Keratinocyte (primary cell): ENCODE data around the gene SCN9A. TPM values are rescaled to one million over a fixed set of nuclear protein-coding genes. Genes with fewer than 3 reads are reported as not detected.

Source experiments
- DNase-seq: peaks from one replicate; pipeline ENCODE4 v3.0.0-alpha.2; 2011; ENCODE audit warnings: low read depth, missing footprints, low spot score
- FAIRE-seq: peaks from 2 replicates; lab custom pipeline; 2011; peaks lifted over from hg19 to GRCh38; lab: Jason Lieb, UNC
- H2AFZ ChIP-seq: 2 replicates; pipeline ENCODE4 v1.6.0; 2012; ENCODE audit warnings: low read length, control low read depth, inconsistent platforms; ENCODE audit not compliant: control insufficient read depth
- H3K27ac ChIP-seq: 2 replicates; pipeline ENCODE4 v1.5.1; 2011; ENCODE audit warnings: low read length; ENCODE audit not compliant: control insufficient read depth, insufficient read depth
- H3K27me3 ChIP-seq: 3 replicates; pipeline ENCODE4 v1.6.0; 2011; ENCODE audit warnings: low read length; ENCODE audit not compliant: control insufficient read depth, insufficient read depth; ENCODE audit errors: extremely low read depth
- H3K36me3 ChIP-seq, 2 experiments: 2 replicates in 1 of 2; 3 replicates in 1 of 2; pipeline ENCODE4 v1.5.1; 2011; ENCODE audit warnings: low read length in 2 of 2, mild to moderate bottlenecking in 1 of 2; ENCODE audit not compliant: control insufficient read depth in 2 of 2, insufficient read depth in 2 of 2; ENCODE audit errors: extremely low read depth in 1 of 2
- H3K4me1 ChIP-seq: 3 replicates; pipeline ENCODE4 v1.5.1; 2011; ENCODE audit warnings: low read length; ENCODE audit not compliant: control insufficient read depth, insufficient read depth; ENCODE audit errors: extremely low read depth
- H3K4me2 ChIP-seq: 3 replicates; pipeline ENCODE4 v1.6.0; 2011; ENCODE audit warnings: low read depth, low read length; ENCODE audit not compliant: control insufficient read depth, insufficient read depth; ENCODE audit errors: extremely low read depth
- H3K4me3 ChIP-seq, 3 experiments: fragments of 200-600 bp in 1 of 3; sonication (generic) in 1 of 3; 2 replicates in 2 of 3; 3 replicates in 1 of 3; pipeline ENCODE4 v1.5.1; 2011 to 2016; ENCODE audit warnings: low read length in 3 of 3, mild to moderate bottlenecking in 3 of 3, control low read depth in 2 of 3, inconsistent platforms in 1 of 3, low read depth in 1 of 3, mixed read lengths in 1 of 3, mixed run types in 1 of 3, moderate library complexity in 1 of 3; ENCODE audit not compliant: control insufficient read depth in 2 of 3, insufficient read depth in 2 of 3; ENCODE audit errors: extremely low read depth in 1 of 3
- H3K79me2 ChIP-seq: 2 replicates; pipeline ENCODE4 v1.6.0; 2012; ENCODE audit warnings: low read length; ENCODE audit not compliant: control insufficient read depth, insufficient read depth
- H3K9ac ChIP-seq: 3 replicates; pipeline ENCODE4 v1.6.0; 2011; ENCODE audit warnings: low read length; ENCODE audit not compliant: control insufficient read depth, insufficient read depth; ENCODE audit errors: extremely low read depth
- H3K9me1 ChIP-seq: 3 replicates; pipeline ENCODE4 v1.6.0; 2011; ENCODE audit warnings: low read length; ENCODE audit not compliant: control insufficient read depth, insufficient read depth; ENCODE audit errors: extremely low read depth
- H3K9me3 ChIP-seq: 2 replicates; pipeline ENCODE4 v1.5.1; 2012; ENCODE audit warnings: low read depth, low read length; ENCODE audit not compliant: control insufficient read depth
- H4K20me1 ChIP-seq: 3 replicates; pipeline ENCODE4 v1.6.0; 2011; ENCODE audit warnings: low read length; ENCODE audit not compliant: control insufficient read depth, insufficient read depth; ENCODE audit errors: extremely low read depth
- EZH2 ChIP-seq: IDR thresholded peaks from one replicate; pipeline ENCODE4 v1.6.1; 2012; ENCODE audit warnings: inconsistent platforms, mild to moderate bottlenecking, low read length, moderate library complexity
- dilution Hi-C: fragments of 300-500 bp; cut with MboI; formaldehyde crosslinking; loops from one replicate; pipeline ENCODE4 v1.7.0; 2020; ENCODE audit warnings: low sequenced_read_pairs; ENCODE audit not compliant: extremely low pct_ligation_motif_present
- polyA plus RNA-seq, 5 experiments: library from polyadenylated mRNA; depleted of rRNA in 3 of 5; stranded (reverse) in 3 of 5; stranded (forward) in 1 of 5; unstranded in 1 of 5; fragments of >200 nt; gene quantifications; 1 replicate in 1 of 5; 2 replicates in 3 of 5; 3 replicates in 1 of 5; pipeline versions ENCODE4 v1.2.1 to v1.2.3, GENCODE V29; 2011 to 2012; ENCODE audit warnings: missing spikeins in 2 of 5, low read depth in 1 of 5, low replicate concordance in 1 of 5
- TF ChIP-seq, protein P1 (sequence below), 3 experiments: IDR thresholded peaks in 1 of 3; conservative IDR thresholded peaks in 1 of 3; optimal IDR thresholded peaks in 1 of 3; 2 replicates in 2 of 3; 3 replicates in 1 of 3; pipeline versions ENCODE3 to v1.5.1; 2011; ENCODE audit warnings: low read length in 3 of 3, mild to moderate bottlenecking in 3 of 3, moderate library complexity in 2 of 3, control low read depth in 1 of 3, inconsistent platforms in 1 of 3; ENCODE audit not compliant: insufficient read depth in 2 of 3; ENCODE audit errors: extremely low read depth in 1 of 3

The SCN9A gene
- polyA plus RNA-seq, 1 donor (not counting 4 experiments of a cell fraction or from before 2014, with no cell fraction given): 0.10 TPM

DNA sequence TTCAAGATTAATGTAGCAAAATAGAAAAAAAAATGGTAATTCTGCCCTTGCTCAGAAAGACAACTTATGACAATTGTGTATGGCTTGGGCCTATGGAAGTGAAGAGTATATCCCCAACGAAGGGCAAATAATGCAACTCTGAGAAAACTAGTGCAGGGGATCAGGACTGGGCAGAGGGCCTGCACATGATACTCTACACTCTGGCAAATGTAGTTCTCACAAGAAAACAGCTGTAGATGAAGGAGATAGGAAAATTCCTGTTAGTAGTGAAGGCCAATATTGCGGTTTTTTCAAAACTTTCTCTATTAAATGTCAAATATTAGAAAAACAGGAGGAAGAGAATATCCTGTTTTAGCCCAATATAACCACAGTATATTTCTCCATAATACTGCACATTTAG lies 77.8 kb downstream of the SCN9A start:
- TF ChIP-seq EZH2: no peak
- TF ChIP-seq, protein P1, sequence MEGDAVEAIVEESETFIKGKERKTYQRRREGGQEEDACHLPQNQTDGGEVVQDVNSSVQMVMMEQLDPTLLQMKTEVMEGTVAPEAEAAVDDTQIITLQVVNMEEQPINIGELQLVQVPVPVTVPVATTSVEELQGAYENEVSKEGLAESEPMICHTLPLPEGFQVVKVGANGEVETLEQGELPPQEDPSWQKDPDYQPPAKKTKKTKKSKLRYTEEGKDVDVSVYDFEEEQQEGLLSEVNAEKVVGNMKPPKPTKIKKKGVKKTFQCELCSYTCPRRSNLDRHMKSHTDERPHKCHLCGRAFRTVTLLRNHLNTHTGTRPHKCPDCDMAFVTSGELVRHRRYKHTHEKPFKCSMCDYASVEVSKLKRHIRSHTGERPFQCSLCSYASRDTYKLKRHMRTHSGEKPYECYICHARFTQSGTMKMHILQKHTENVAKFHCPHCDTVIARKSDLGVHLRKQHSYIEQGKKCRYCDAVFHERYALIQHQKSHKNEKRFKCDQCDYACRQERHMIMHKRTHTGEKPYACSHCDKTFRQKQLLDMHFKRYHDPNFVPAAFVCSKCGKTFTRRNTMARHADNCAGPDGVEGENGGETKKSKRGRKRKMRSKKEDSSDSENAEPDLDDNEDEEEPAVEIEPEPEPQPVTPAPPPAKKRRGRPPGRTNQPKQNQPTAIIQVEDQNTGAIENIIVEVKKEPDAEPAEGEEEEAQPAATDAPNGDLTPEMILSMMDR (optimal IDR thresholded peaks at IDR 0.05 in 1 of 3, IDR thresholded peaks at IDR 0.05 in 1 of 3, conservative IDR thresholded peaks at IDR 0.05 in 1 of 3; ENCODE audit: extremely low read depth in 1 of 3, insufficient read depth in 2 of 3, low read length in 3 of 3): no peak

DNA sequence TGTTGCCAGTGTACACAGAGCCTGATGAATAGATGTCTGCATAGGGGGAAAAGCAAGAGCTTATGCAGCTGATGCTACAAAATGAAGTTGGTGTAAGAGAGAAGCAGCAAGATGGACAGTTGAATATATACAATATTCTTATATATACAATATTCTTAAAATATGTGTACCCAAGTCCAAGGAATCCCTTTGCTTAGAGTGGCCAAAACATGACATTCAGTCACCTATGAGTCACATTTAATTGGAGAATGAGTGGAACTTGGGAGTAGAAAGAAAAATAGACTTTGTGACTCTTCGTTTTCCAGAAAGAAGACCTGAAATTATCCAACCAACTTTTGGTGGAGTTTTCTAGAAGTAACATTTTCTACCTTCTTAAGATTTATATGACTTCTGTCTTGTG lies 81.8 kb downstream of the SCN9A start:
- Histone ChIP-seq H3K79me2 (no peaks in the 10 kb centered on the region), H3K9ac (no peak overlapping the region), H3K9me3 (no peaks in the 10 kb centered on the region), H3K4me2 (no peak overlapping the region), H3K27me3 (no peaks in the 10 kb centered on the region), H3K27ac (no peak overlapping the region), H3K36me3 (no peaks in the 10 kb centered on the region), H3K4me1 (no peaks in the 10 kb centered on the region), H3K9me1 (no peaks in the 10 kb centered on the region), H4K20me1 (no peaks in the 10 kb centered on the region), H2AFZ (no peak overlapping the region), H3K4me3 (no peak overlapping the region)
- TF ChIP-seq, protein P1 (optimal IDR thresholded peaks at IDR 0.05 in 1 of 3, IDR thresholded peaks at IDR 0.05 in 1 of 3, conservative IDR thresholded peaks at IDR 0.05 in 1 of 3; ENCODE audit: extremely low read depth in 1 of 3, insufficient read depth in 2 of 3, low read length in 3 of 3): no peak
- no peak for TF ChIP-seq EZH2
- FAIRE-seq: no peak
- dilution Hi-C loops: no loop called here
- DNase-seq: no peak

More for the DNA sequence above, 77.8 kb downstream of the SCN9A start:
- Histone ChIP-seq H3K9me3 (no peaks in the 10 kb centered on the region), H4K20me1 (no peaks in the 10 kb centered on the region), H3K4me3 (no peak overlapping the region), H3K27ac (no peak overlapping the region), H3K9me1 (no peaks in the 10 kb centered on the region), H3K36me3 (no peaks in the 10 kb centered on the region), H3K4me1 (no peaks in the 10 kb centered on the region), H3K4me2 (no peak overlapping the region), H3K9ac (no peak overlapping the region), H3K79me2 (no peaks in the 10 kb centered on the region), H2AFZ (no peak overlapping the region), H3K27me3 (no peaks in the 10 kb centered on the region)
- DNase-seq (no peak), FAIRE-seq (no peak)
- dilution Hi-C loops: no loop called here
